ENCODE data around the gene POLK. TPM values are rescaled to one million over a fixed set of nuclear protein-coding genes. Genes with fewer than 3 reads are reported as not detected.
"Not testable (repeated sequence)": the region's sequence is repeated elsewhere in the genome, so short reads cannot be mapped to it uniquely, and the experiment has no call there.

POLK gene
- total RNA-seq, 3 donors from 2014 or later: 44.0 to 58.4 (median 44.9) TPM

- intact Hi-C loops (cut with DNase I; ENCODE audit: low total_unique reads): no loop called here
- H3K27me3 ChIP-seq: no peaks in the 10 kb centered on the region
- H3K4me3 ChIP-seq: no peak overlapping the region
These were observed 92.1 kb downstream of the POLK start for GRCh38 chr5:75603821-75604220.

DNA sequence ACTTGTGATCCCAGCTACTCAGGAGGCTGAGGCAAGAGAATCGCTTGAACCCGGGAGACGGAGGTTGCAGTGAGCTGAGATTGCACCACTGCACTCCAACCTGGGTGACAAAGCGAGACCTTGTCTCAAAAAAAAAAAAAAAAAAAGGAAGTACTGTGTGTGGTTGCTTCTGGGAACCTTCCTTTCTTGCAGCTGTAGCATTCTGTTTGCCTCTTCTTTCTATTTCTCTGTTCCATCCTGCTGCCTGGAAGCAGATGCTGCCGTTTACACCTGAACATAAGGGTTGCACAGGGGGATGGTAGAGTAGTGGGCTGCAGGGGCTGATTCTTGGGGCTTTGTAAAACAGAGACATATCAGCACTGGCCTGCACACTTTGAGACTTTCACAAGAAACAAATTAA is 95.7 kb downstream of the POLK start:
- H3K4me1 ChIP-seq; intact Hi-C loops (cut with DNase I; ENCODE audit: low total_unique reads); DNase-seq (ENCODE audit: low spot score in 2 of 2); H3K36me3 ChIP-seq; H3K4me3 ChIP-seq; H3K27ac ChIP-seq; H3K27me3 ChIP-seq; H3K9me3 ChIP-seq: not testable (repeated sequence)

More at GRCh38 chr5:75603821-75604220, 92.1 kb downstream of the POLK start:
- Histone ChIP-seq H3K36me3 (no peaks in the 10 kb centered on the region), H3K27ac (no peak overlapping the region), H3K9me3 (no peaks in the 10 kb centered on the region), H3K4me1 (no peaks in the 10 kb centered on the region)
- TF ChIP-seq, protein P1, sequence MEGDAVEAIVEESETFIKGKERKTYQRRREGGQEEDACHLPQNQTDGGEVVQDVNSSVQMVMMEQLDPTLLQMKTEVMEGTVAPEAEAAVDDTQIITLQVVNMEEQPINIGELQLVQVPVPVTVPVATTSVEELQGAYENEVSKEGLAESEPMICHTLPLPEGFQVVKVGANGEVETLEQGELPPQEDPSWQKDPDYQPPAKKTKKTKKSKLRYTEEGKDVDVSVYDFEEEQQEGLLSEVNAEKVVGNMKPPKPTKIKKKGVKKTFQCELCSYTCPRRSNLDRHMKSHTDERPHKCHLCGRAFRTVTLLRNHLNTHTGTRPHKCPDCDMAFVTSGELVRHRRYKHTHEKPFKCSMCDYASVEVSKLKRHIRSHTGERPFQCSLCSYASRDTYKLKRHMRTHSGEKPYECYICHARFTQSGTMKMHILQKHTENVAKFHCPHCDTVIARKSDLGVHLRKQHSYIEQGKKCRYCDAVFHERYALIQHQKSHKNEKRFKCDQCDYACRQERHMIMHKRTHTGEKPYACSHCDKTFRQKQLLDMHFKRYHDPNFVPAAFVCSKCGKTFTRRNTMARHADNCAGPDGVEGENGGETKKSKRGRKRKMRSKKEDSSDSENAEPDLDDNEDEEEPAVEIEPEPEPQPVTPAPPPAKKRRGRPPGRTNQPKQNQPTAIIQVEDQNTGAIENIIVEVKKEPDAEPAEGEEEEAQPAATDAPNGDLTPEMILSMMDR (IDR thresholded peaks at IDR 0.05): no peak
- TF ChIP-seq POLR2A (IDR thresholded peaks at IDR 0.05) (no peak), POLR2AphosphoS5 (IDR thresholded peaks at IDR 0.05) (no peak)
- DNase-seq (ENCODE audit: low spot score in 2 of 2): no peak

DNA sequence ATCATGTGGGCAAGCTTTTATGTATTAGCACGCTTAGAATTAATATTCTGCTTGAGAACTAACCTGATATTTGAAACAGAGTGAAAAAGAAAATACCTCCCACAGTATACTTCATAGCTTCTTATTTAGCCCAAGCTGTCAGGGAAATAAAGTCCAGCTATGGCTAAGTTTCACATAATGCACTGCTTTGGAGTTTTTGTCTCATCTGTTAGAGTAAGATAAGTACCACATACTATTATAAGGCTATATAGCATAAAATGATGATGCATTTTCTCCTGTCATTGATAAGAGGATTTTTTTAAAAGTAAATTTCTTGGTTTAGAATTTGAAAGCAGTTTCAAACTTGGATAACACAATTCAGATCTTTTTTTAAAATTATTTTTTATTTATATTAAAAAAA is 97.2 kb downstream of the POLK start:
- H3K4me1 ChIP-seq: no peaks in the 10 kb centered on the region
- no peaks in the 10 kb centered on the region for H3K27me3 ChIP-seq
- intact Hi-C loops (cut with DNase I; ENCODE audit: low total_unique reads): no loop called here
- TF ChIP-seq POLR2AphosphoS5 (IDR thresholded peaks at IDR 0.05) (no peak), POLR2A (IDR thresholded peaks at IDR 0.05) (no peak)
- TF ChIP-seq, protein P1 (IDR thresholded peaks at IDR 0.05): no peak
- no peak for DNase-seq (ENCODE audit: low spot score in 2 of 2)
- no peak overlapping the region for H3K27ac ChIP-seq
- no peaks in the 10 kb centered on the region for H3K36me3 ChIP-seq
- no peak overlapping the region for H3K4me3 ChIP-seq
- no peaks in the 10 kb centered on the region for H3K9me3 ChIP-seq

GRCh38 chr5:75610201-75610600 is 98.5 kb downstream of the POLK start:
- Histone ChIP-seq H3K4me1 (no peaks in the 10 kb centered on the region), H3K36me3 (no peaks in the 10 kb centered on the region), H3K4me3 (no peak overlapping the region), H3K27me3 (no peaks in the 10 kb centered on the region), H3K27ac (no peak overlapping the region), H3K9me3 (no peaks in the 10 kb centered on the region)
- no peak for DNase-seq (ENCODE audit: low spot score in 2 of 2)
- TF ChIP-seq POLR2A (IDR thresholded peaks at IDR 0.05) (no peak), POLR2AphosphoS5 (IDR thresholded peaks at IDR 0.05) (no peak)
- TF ChIP-seq, protein P1 (IDR thresholded peaks at IDR 0.05): no peak
- intact Hi-C loops (cut with DNase I; ENCODE audit: low total_unique reads): no loop called here

DNA sequence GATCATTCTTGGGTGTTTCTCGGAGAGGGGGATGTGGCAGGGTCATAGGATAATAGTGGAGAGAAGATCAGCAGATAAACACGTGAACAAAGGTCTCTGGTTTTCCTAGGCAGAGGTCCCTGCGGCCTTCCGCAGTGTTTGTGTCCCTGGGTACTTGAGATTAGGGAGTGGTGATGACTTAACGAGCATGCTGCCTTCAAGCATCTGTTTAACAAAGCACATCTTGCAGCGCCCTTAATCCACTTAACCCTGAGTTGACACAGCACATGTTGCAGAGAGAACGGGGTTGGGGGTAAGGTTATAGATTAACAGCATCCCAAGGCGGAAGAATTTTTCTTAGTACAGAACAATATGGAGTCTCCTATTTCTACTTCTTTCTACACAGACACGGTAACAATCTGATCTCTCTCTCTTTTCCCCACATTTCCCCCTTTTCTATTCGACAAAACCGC is 99.2 kb downstream of the POLK start:
- intact Hi-C loops (cut with DNase I; ENCODE audit: low total_unique reads): not testable (repeated sequence)
- peak overlapping the region in 1 of 2 donors; percentile 55 for H3K27ac ChIP-seq

DNA sequence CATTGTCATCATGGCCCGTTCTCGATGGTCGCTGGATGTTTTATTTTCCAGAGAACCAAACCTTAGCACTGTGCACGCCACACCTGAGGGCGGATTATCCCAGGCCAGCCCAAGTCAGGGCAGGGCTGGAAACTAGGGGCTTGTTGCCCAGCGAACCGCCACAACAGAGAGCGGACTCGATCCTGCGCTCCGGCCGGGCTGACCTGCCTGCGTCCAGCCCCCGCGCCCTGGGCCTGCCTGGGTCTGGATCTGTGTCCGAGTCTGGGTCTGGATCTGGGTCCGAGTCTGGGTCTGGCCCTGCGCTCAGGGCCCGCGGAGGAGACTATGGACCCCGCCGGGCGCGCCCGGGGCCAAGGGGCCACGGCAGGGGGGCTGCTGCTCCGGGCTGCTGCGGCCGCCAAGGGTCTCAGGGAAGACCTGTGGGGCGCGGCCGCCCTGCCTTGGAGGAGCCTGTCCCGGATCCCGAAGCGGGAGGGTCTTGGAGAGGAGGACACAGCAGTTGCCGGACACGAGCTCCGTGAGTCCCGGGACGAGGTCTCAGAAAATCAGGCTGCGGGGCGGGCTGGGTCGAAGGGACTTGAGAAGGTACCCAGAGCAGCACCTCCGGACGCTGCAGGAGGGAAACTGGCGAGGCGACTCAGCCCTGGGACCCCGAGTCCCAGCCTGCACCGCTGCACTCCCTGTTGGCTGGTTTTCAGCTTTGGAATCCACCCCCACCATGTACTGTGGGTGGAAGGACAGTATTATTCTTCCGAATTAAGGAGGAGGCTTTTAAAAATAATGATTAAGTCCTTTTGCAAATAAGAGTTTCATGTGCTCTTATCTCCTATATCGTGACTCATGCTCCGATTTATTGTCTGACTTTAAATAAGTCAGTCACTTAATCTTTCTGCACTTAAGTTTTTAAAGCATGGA is 99.9 kb downstream of the POLK start, which contains the start of gene ANKDD1B:
Gene ANKDD1B, plus strand, starts transcription at position 143 of the 915 bp plus-strand sequence. Its CDS starts 182 bp downstream, at position 325.
- no peaks in the 10 kb centered on the region for H3K36me3 ChIP-seq
- H3K4me3 ChIP-seq: peak within 1 kb of the TSS; percentile 55 to 71 (median 62)
- intact Hi-C loops (cut with DNase I; ENCODE audit: low total_unique reads): no loop called here
- no peaks in the 10 kb centered on the region for H3K4me1 ChIP-seq
- H3K9me3 ChIP-seq: no peaks in the 10 kb centered on the region
- TF ChIP-seq POLR2AphosphoS5 (IDR thresholded peaks at IDR 0.05) (no peak), POLR2A (IDR thresholded peaks at IDR 0.05) (no peak)
- TF ChIP-seq, protein P1 (IDR thresholded peaks at IDR 0.05): no peak
- no peaks in the 10 kb centered on the region for H3K27me3 ChIP-seq
- peak within 1 kb of the TSS; percentile 34 to 55 for H3K27ac ChIP-seq
- DNase-seq (ENCODE audit: low spot score in 2 of 2): peak in 1 of 2 donors; percentile 52

More for the DNA sequence above, 99.2 kb downstream of the POLK start:
- not testable (repeated sequence) for H3K9me3 ChIP-seq; H3K27me3 ChIP-seq; H3K4me1 ChIP-seq; DNase-seq (ENCODE audit: low spot score in 2 of 2); H3K36me3 ChIP-seq
- H3K4me3 ChIP-seq: peak overlapping the region; percentile 55 to 71 (median 62)

Data from breast epithelium (tissue), 4 donors.